K562 (cell line): ENCODE results near the gene ZC3H7B. TPM values are rescaled to one million over a fixed set of nuclear protein-coding genes. Genes with fewer than 3 reads are reported as not detected.

ENCODE experiments used
- ATAC-seq: fragments of 200-7000 bp; cut with Tn5 transposase; 3 replicates; pipeline ENCODE4 v1.9.1; 2020; ENCODE audit warnings: moderate library complexity
- BruUV-seq: library from RNA; stranded (reverse); fragments of 400-500 nt; replicated peaks from 2 replicates; lab custom pipeline; 2021; lab: Mats Ljungman, UMichigan
- CTCF ChIA-PET: fragments of 300-600 bp; formaldehyde crosslinking; extraction: SDS; loops from one replicate; lab custom pipeline; 2021; ENCODE audit warnings: low intra/inter-chr PET ratio; lab: Yijun Ruan, JAX
- POLR2A ChIA-PET: fragments of 300-600, 350-650 bp; sonication (Branson Sonifier 250); formaldehyde crosslinking; extraction: SDS; loops from one replicate; lab custom pipeline; 2021; ENCODE audit warnings: antibody characterized with exemption, inconsistent platforms; lab: Yijun Ruan, JAX
- DNase-seq, 4 experiments: peaks; one replicate each; pipeline versions ENCODE4 v3.0.0 to v3.0.0-alpha.2; 2011 to 2018; ENCODE audit warnings: low spot score in 3 of 4, mixed read lengths in 3 of 4; ENCODE audit errors: extremely low read depth in 1 of 4
- FAIRE-seq: peaks from 2 replicates; lab custom pipeline; 2011; peaks lifted over from hg19 to GRCh38; lab: Jason Lieb, UNC
- H2AFZ ChIP-seq: 2 replicates; pipeline ENCODE4 v1.6.0; 2011; ENCODE audit warnings: low read depth, low read length, control low read depth, inconsistent platforms
- H3K27ac ChIP-seq: fragments of 200-600 bp; 3 replicates; pipeline ENCODE4 v1.8.0; 2011; ENCODE audit warnings: low read depth, mild to moderate bottlenecking, control low read depth, inconsistent platforms, low read length, moderate library complexity, mixed read lengths; ENCODE audit errors: extremely low read depth
- H3K27me3 ChIP-seq, 2 experiments: fragments of 300-600 bp in 1 of 2; 2 replicates in 1 of 2; 3 replicates in 1 of 2; pipeline versions ENCODE4 v1.6.0 to v1.8.0; 2011; ENCODE audit warnings: inconsistent platforms in 2 of 2, low read length in 2 of 2, mild to moderate bottlenecking in 1 of 2, mixed read lengths in 1 of 2, moderate library complexity in 1 of 2; ENCODE audit not compliant: control insufficient read depth in 2 of 2, insufficient read depth in 2 of 2
- H3K36me3 ChIP-seq: fragments of 300-600 bp; 3 replicates; pipeline ENCODE4 v1.8.0; 2011; ENCODE audit warnings: mild to moderate bottlenecking, low read length, inconsistent platforms; ENCODE audit not compliant: control insufficient read depth, insufficient read depth
- H3K4me1 ChIP-seq, 2 experiments: fragments of 200-600 bp in 1 of 2; replicated peaks in 1 of 2; 2 replicates in 1 of 2; 3 replicates in 1 of 2; pipeline versions ENCODE4 v1.5.1 to v1.8.0; 2011; ENCODE audit warnings: inconsistent platforms in 2 of 2, low read length in 2 of 2, mild to moderate bottlenecking in 1 of 2, mixed read lengths in 1 of 2, moderate library complexity in 1 of 2; ENCODE audit not compliant: control insufficient read depth in 2 of 2, insufficient read depth in 2 of 2
- H3K4me2 ChIP-seq: 2 replicates; pipeline ENCODE4 v1.6.1; 2011; ENCODE audit warnings: low read length, control low read depth, inconsistent platforms, mixed read lengths; ENCODE audit not compliant: insufficient read depth
- H3K4me3 ChIP-seq: fragments of 200-600 bp; sonication (generic), shearing (Covaris generic); 2 replicates; pipeline ENCODE4 v1.5.1; 2016; ENCODE audit warnings: control low read depth, inconsistent platforms
- H3K79me2 ChIP-seq: fragments of 200-600 bp; 3 replicates; pipeline ENCODE4 v1.8.0; 2011; ENCODE audit warnings: low read length, inconsistent platforms; ENCODE audit not compliant: control insufficient read depth, insufficient read depth
- H3K9ac ChIP-seq, 2 experiments: 2 replicates each; pipeline versions ENCODE4 v1.6.0 to v1.6.1; 2011; ENCODE audit warnings: low read depth in 2 of 2, low read length in 2 of 2, control low read depth in 1 of 2, inconsistent platforms in 1 of 2, mild to moderate bottlenecking in 1 of 2, mixed read lengths in 1 of 2; ENCODE audit not compliant: insufficient read depth in 1 of 2
- H3K9me1 ChIP-seq: one replicate; pipeline ENCODE4 v1.6.0; 2011; ENCODE audit warnings: inconsistent platforms, mild to moderate bottlenecking, low read length, moderate library complexity; ENCODE audit not compliant: control insufficient read depth, insufficient read depth
- H3K9me3 ChIP-seq: replicated peaks from 2 replicates; pipeline ENCODE4 v1.5.1; 2011; ENCODE audit warnings: low read depth, low read length, inconsistent platforms; ENCODE audit not compliant: control insufficient read depth, insufficient read depth
- H4K20me1 ChIP-seq: replicated peaks from 2 replicates; pipeline ENCODE4 v1.6.1; 2011; ENCODE audit warnings: low read length, inconsistent platforms, mixed read lengths; ENCODE audit not compliant: control insufficient read depth, insufficient read depth
- CBFA2T2 ChIP-seq: fragments of 450-650 bp; conservative IDR thresholded peaks from 2 replicates; pipeline ENCODE4 v1.6.1; 2017; ENCODE audit warnings: mild to moderate bottlenecking
- CXXC5 ChIP-seq: fragments of 250-450 bp; sonication (Bioruptor Pico); IDR thresholded peaks from 2 replicates; pipeline ENCODE4 v1.8.0; 2022; ENCODE audit warnings: inconsistent platforms, mild to moderate bottlenecking, moderate library complexity
- DACH1 ChIP-seq: fragments of 450-650 bp; IDR thresholded peaks from 2 replicates; pipeline ENCODE4 v1.6.1; 2018; ENCODE audit not compliant: partially characterized antibody
- HNRNPL ChIP-seq: fragments of 200-400 bp; formaldehyde crosslinking; IDR thresholded peaks from 2 replicates; pipeline ENCODE4 v1.6.1; 2017; ENCODE audit warnings: low read depth, mild to moderate bottlenecking, low read length
- KHSRP ChIP-seq: fragments of 450-650 bp; IDR thresholded peaks from 2 replicates; pipeline ENCODE4 v1.6.1; 2017
- NR2C2 ChIP-seq, 2 experiments: fragments of 200-800 bp in 1 of 2; sonication (Bioruptor generic) in 1 of 2; sonication (generic) in 1 of 2; formaldehyde crosslinking in 1 of 2; IDR thresholded peaks; 2 replicates each; pipeline versions ENCODE4 v1.6.1 to v1.8.0; 2016 to 2022; ENCODE audit warnings: mild to moderate bottlenecking in 1 of 2, missing compliant biosample characterization in 1 of 2, missing genetic modification characterization in 1 of 2, missing genetic modification reagents in 1 of 2
- NRF1 ChIP-seq, 2 experiments: fragments of 450-650 bp; IDR thresholded peaks in 1 of 2; conservative IDR thresholded peaks in 1 of 2; 2 replicates each; pipeline ENCODE4 v1.6.1; 2014; ENCODE audit warnings: mild to moderate bottlenecking in 2 of 2
- PHF8 ChIP-seq: fragments of 200-600 bp; sonication (generic); IDR thresholded peaks from 2 replicates; pipeline ENCODE4 v1.6.1; 2012; ENCODE audit warnings: mixed run types, mild to moderate bottlenecking, inconsistent platforms, low read length, moderate library complexity, borderline replicate concordance
- SAFB ChIP-seq: fragments of 200-400 bp; formaldehyde crosslinking; IDR thresholded peaks from 2 replicates; pipeline ENCODE4 v1.6.1; 2017; ENCODE audit warnings: low read depth, low read length, borderline replicate concordance
- SMARCC2 ChIP-seq: fragments of 450-650 bp; IDR thresholded peaks from 2 replicates; pipeline ENCODE4 v1.6.1; 2017; ENCODE audit warnings: antibody characterized with exemption, moderate library complexity, mild to moderate bottlenecking, low read depth
- ZC3H4 ChIP-seq: sonication (generic); formaldehyde crosslinking; IDR thresholded peaks from 2 replicates; pipeline ENCODE4 v1.9.0; 2021; ENCODE audit warnings: missing genetic modification reagents, borderline replicate concordance
- ZKSCAN8 ChIP-seq: fragments of 200-800 bp; sonication (Bioruptor generic); IDR thresholded peaks from 2 replicates; pipeline ENCODE4 v1.6.1; 2016; ENCODE audit warnings: missing genetic modification characterization, missing compliant biosample characterization
- ZSCAN32 ChIP-seq: fragments of 450-650 bp; formaldehyde crosslinking; IDR thresholded peaks from 2 replicates; pipeline ENCODE4 v1.4.0; 2020; ENCODE audit warnings: mild to moderate bottlenecking, moderate library complexity
- WGBS: fragments of 100-300 bp; shearing (Covaris generic); methylation state at CpG from one replicate; pipeline ENCODE4 v1.1.6; 2016; ENCODE audit warnings: low coverage, mixed read lengths; ENCODE audit not compliant: insufficient coverage; ENCODE audit errors: missing lambda C conversion rate; 5-methylcytosine and 5-hydroxymethylcytosine counted together
- in situ Hi-C: fragments of 300-500 bp; cut with MboI; formaldehyde crosslinking; loops from 4 replicates; pipeline ENCODE4 v1.15.0; 2018; ENCODE audit warnings: inconsistent platforms, mixed read lengths
- intact Hi-C: fragments of 100-400 bp; cut with micrococcal nuclease; formaldehyde crosslinking; loops from 2 replicates; pipeline ENCODE4 v1.14.2; 2022
- polyA plus RNA-seq, 8 experiments: library from polyadenylated mRNA; depleted of rRNA in 4 of 8; stranded (reverse) in 5 of 8; unstranded in 3 of 8; fragments of >200 nt; fragmentation: Nextera tagmentation in 2 of 8; fragmentation: Illumina TruSeq in 1 of 8; extraction: Ambion mirVana in 2 of 8; extraction: Trizol in 1 of 8; gene quantifications; 2 replicates each; pipeline versions ENCODE4 v1.2.1 to v1.2.3, GENCODE V29; 2011 to 2014; ENCODE audit warnings: inconsistent platforms in 1 of 8, missing spikeins in 1 of 8
- total RNA-seq, 7 experiments: library from RNA; depleted of rRNA in 6 of 7; stranded (reverse); fragments of >200 nt in 6 of 7; fragmentation: Illumina TruSeq in 2 of 7; extraction: Trizol in 2 of 7; gene quantifications; 2 replicates each; pipeline versions ENCODE4 v1.2.1 to v1.2.3, GENCODE V29; 2011 to 2021; ENCODE audit warnings: low replicate concordance in 1 of 7
- TF ChIP-seq, protein P1 (sequence below): fragments of 250-450 bp; sonication (Bioruptor Pico); IDR thresholded peaks from 2 replicates; pipeline ENCODE4 v1.5.0; 2021; ENCODE audit warnings: mild to moderate bottlenecking, moderate library complexity
- TF ChIP-seq, protein P2 (sequence below): fragments of 450-650 bp; IDR thresholded peaks from 2 replicates; pipeline ENCODE4 v1.6.1; 2016; ENCODE audit warnings: borderline replicate concordance

ZC3H7B gene
- total and polyA plus RNA-seq, 9 of the 15 experiments (the other 6 are each of a cell fraction or from before 2014, with no cell fraction given) = 0.07 to 49.8 (median 26.8) TPM

DNA sequence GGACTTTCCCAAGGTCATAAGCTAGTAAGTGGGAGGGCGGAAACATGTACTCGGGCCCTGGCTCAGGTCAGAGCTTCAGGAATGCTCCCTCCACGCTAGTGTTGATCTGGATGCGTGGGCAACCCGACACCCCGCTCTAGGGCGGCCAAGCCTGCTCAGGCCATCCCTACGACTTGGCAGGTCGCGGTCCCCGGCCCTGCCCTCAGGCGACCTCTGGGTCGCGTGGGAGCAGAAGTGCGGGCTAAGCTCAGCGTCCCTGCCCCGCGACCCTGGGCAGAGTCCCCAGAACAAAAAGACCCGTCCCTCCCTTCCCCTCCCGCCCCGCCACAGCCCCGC, 79.6 kb downstream of the ZC3H7B start:
- H3K4me3 ChIP-seq = peak overlapping the region; percentile 86
- peaks cover 2 to 28% of the 10 kb centered on the region in 2 experiments; a peak in 4 of 5 replicates for H3K4me1 ChIP-seq
- ChIA-PET CTCF (interaction anchor here (0.6 kb wide), 1 partner anchor 184 kb away, joined by 3 read pairs; no protein-coding TSS in a partner anchor), POLR2A (interaction anchor here (0.6 to 2.7 kb wide), 9 partner anchors 11 to 223 kb away, joined by 3 to 9 read pairs (median 4); partner anchors contain the start of genes ACO2, PHF5A, TOB2 and ZC3H7B)
- peak overlapping the region; percentile 87 for H2AFZ ChIP-seq
- ATAC-seq = peak; percentile 69
- H3K9me1 ChIP-seq = no peaks in the 10 kb centered on the region
- no peaks in the 10 kb centered on the region for H3K9me3 ChIP-seq
- no peaks in the 10 kb centered on the region for H3K36me3 ChIP-seq
- no peaks in the 10 kb centered on the region for H3K27me3 ChIP-seq
- no peak for FAIRE-seq
- peak in 2 of 4 experiments; percentile 71 to 80 for DNase-seq
- WGBS = 2% methylated on average over 10 of the region's 22 CpGs
- in situ Hi-C loops = no loop called here
- H3K79me2 ChIP-seq = no peaks in the 10 kb centered on the region
- BruUV-seq = no TSS peak
- no peaks in the 10 kb centered on the region for H4K20me1 ChIP-seq
- H3K4me2 ChIP-seq = peak overlapping the region; percentile 90
- peak overlapping the region; percentile 89 to 94 for H3K9ac ChIP-seq
- intact Hi-C loops = loop anchor here (5.0 kb wide), 1 partner anchor 94 kb away; the partner anchor contains the start of gene RANGAP1
- peak overlapping the region; percentile 96 for H3K27ac ChIP-seq
- TF ChIP-seq ZKSCAN8 (no peak), SMARCC2 (no peak), PHF8 (peak; percentile 72; the same call in 1 of the 2 replicates), NRF1 (conservative IDR thresholded peaks at IDR 0.05 in 1 of 2, IDR thresholded peaks at IDR 0.05 in 1 of 2) (0 out of 4 replicates have a peak, but pooled peaks of 1 of the 2 experiments have one; percentile 9), NR2C2 (CRISPR knock-in tag; IDR thresholded peaks at IDR 0.05) (no peak), NR2C2 (tag; IDR thresholded peaks at IDR 0.05) (0 out of 2 replicates have a peak, but pooled peaks have one; percentile 15), CBFA2T2 (no peak), KHSRP (no peak), ZC3H4 (CRISPR knock-in tag) (no peak), ZSCAN32 (CRISPR knock-in tag) (no peak), DACH1 (no peak), CXXC5 (CRISPR knock-in tag) (peak; percentile 69), HNRNPL (no peak), SAFB (peak; percentile 48; the same call in 1 of the 2 replicates)
- TF ChIP-seq, protein P1, sequence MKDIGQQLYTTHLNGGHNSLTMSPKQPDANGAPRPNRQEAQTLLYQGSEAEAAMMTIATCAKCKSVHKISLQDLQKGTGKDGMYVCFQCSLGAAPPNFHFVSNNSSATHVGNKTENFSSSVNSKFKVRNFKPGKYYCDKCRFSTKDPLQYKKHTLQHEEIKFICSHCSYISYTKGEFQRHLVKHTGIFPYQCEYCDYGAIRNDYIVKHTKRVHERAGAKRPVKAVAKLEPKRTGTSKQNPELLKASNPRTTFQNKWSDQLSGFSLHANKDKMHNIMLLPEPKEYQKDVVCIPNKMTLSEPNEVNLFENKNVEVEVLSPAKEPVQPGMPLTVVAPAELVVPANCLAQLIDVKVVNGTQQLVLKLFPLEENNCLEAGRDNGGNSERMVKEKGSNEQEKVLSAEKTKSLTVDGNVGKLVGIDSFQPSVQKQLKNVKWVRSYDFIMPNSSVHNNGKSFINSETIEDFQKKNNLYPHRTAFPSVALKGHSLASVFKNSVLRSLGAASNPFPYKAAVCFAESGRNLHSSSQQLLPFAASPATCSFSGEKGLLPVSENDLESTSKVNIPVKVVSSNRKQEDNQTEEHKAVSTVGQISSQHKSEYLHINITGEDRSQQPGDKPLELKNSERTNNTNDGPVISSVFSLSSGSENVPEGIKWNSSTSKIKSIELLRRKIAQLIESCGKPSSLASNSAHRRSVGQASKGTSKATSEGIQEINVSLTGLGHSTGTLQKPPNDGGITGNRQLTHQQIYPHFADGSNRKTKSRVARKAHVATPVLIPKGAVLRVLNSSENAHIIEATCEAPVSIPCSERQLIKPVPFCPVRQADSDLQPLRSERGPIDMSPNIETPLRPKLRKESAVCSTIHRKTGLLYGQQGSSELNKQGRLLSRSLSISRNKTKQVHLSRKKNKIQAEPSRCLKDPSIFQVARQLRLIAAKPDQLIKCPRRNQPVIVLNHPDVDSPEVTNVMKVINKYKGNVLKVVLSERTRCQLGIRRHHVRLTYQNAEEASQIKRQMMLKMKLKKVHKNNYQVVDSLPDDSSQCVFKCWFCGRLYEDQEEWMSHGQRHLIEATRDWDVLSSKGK (CRISPR knock-in tag) = no peak
- TF ChIP-seq, protein P2, sequence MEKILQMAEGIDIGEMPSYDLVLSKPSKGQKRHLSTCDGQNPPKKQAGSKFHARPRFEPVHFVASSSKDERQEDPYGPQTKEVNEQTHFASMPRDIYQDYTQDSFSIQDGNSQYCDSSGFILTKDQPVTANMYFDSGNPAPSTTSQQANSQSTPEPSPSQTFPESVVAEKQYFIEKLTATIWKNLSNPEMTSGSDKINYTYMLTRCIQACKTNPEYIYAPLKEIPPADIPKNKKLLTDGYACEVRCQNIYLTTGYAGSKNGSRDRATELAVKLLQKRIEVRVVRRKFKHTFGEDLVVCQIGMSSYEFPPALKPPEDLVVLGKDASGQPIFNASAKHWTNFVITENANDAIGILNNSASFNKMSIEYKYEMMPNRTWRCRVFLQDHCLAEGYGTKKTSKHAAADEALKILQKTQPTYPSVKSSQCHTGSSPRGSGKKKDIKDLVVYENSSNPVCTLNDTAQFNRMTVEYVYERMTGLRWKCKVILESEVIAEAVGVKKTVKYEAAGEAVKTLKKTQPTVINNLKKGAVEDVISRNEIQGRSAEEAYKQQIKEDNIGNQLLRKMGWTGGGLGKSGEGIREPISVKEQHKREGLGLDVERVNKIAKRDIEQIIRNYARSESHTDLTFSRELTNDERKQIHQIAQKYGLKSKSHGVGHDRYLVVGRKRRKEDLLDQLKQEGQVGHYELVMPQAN = peak; percentile 40; the same call in 1 of the 2 replicates
